ENCODE measurements around the gene VCPKMT. TPM values are rescaled to one million over a fixed set of nuclear protein-coding genes. Genes with fewer than 3 reads are reported as not detected.

The VCPKMT gene
- total RNA-seq, 1 donor from 2014 or later, result 23.5 TPM

- Histone ChIP-seq H3K36me3 (no peaks in the 10 kb centered on the region), H3K9ac (no peak overlapping the region), H4K20me1 (ENCODE audit: low read depth) (no peaks in the 10 kb centered on the region), H3K9me3 (ENCODE audit: low read depth) (no peaks in the 10 kb centered on the region), H3K4me1 (peaks cover 15% of the 10 kb centered on the region), H2AFZ (replicated peaks) (no peak overlapping the region), H3K27me3 (no peaks in the 10 kb centered on the region), H3K4me3 (no peak overlapping the region), H3F3A (ENCODE audit: low read depth) (no peaks in the 10 kb centered on the region), H3K79me2 (ENCODE audit: low read depth) (no peaks in the 10 kb centered on the region), H3K27ac (no peak overlapping the region), H3K4me2 (no peak overlapping the region)
- no peak for TF ChIP-seq EZH2phosphoT487 (IDR thresholded peaks at IDR 0.05)
- no peak for TF ChIP-seq EZH2 (IDR thresholded peaks at IDR 0.05)
- TF ChIP-seq CTCF (IDR thresholded peaks at IDR 0.05), result no peak
- H3K4me1 Mint-ChIP-seq, result peaks cover 13% of the 10 kb centered on the region
- no peak overlapping the region for H3K4me3 Mint-ChIP-seq
- peaks cover 5% of the 10 kb centered on the region for H3K9me3 Mint-ChIP-seq
- DNase-seq (ENCODE audit: low spot score), result no peak
- peaks cover 4% of the 10 kb centered on the region for H3K27me3 Mint-ChIP-seq (ENCODE audit: insufficient read depth, low read depth)
- peaks cover 1% of the 10 kb centered on the region for H3K36me3 Mint-ChIP-seq
- H3K27ac Mint-ChIP-seq, result no peak overlapping the region
Observed at GRCh38 chr14:50064993-50065392, 51.4 kb downstream of the VCPKMT start.

- no peak for DNase-seq (ENCODE audit: low spot score)
Observed at GRCh38 chr14:50063876-50064420, 52.4 kb downstream of the VCPKMT start.

GRCh38 chr14:50062438-50063085 lies 53.8 kb downstream of the VCPKMT start:
- Histone ChIP-seq H3K9ac (no peak overlapping the region), H3K4me2 (no peak overlapping the region)

More at GRCh38 chr14:50063876-50064420, 52.4 kb downstream of the VCPKMT start:
- Histone ChIP-seq H4K20me1 (ENCODE audit: low read depth) (no peaks in the 10 kb centered on the region), H3K27me3 (no peaks in the 10 kb centered on the region), H3F3A (ENCODE audit: low read depth) (no peaks in the 10 kb centered on the region), H3K4me1 (peaks cover 15% of the 10 kb centered on the region), H3K79me2 (ENCODE audit: low read depth) (no peaks in the 10 kb centered on the region), H3K4me3 (no peak overlapping the region), H3K9ac (no peak overlapping the region), H3K4me2 (no peak overlapping the region), H3K36me3 (no peaks in the 10 kb centered on the region), H2AFZ (replicated peaks) (peak overlapping the region; percentile 26), H3K27ac (no peak overlapping the region), H3K9me3 (ENCODE audit: low read depth) (no peaks in the 10 kb centered on the region)
- H3K27me3 Mint-ChIP-seq (ENCODE audit: insufficient read depth, low read depth), result peaks cover 4% of the 10 kb centered on the region
- no peak overlapping the region for H3K4me3 Mint-ChIP-seq
- TF ChIP-seq EZH2phosphoT487 (IDR thresholded peaks at IDR 0.05) (no peak), CTCF (IDR thresholded peaks at IDR 0.05) (no peak), EZH2 (IDR thresholded peaks at IDR 0.05) (no peak)
- peaks cover 5% of the 10 kb centered on the region for H3K9me3 Mint-ChIP-seq
- H3K4me1 Mint-ChIP-seq, result peaks cover 16% of the 10 kb centered on the region
- H3K27ac Mint-ChIP-seq, result no peak overlapping the region
- peaks cover 1% of the 10 kb centered on the region for H3K36me3 Mint-ChIP-seq

More at GRCh38 chr14:50062438-50063085, 53.8 kb downstream of the VCPKMT start:
- Histone ChIP-seq H3K9me3 (ENCODE audit: low read depth) (no peaks in the 10 kb centered on the region), H3K27me3 (no peaks in the 10 kb centered on the region), H3K79me2 (ENCODE audit: low read depth) (no peaks in the 10 kb centered on the region), H3K27ac (no peak overlapping the region), H3K4me1 (peaks cover 15% of the 10 kb centered on the region), H4K20me1 (ENCODE audit: low read depth) (no peaks in the 10 kb centered on the region), H3K4me3 (no peak overlapping the region), H2AFZ (replicated peaks) (peak overlapping the region; percentile 15), H3K36me3 (no peaks in the 10 kb centered on the region), H3F3A (ENCODE audit: low read depth) (no peaks in the 10 kb centered on the region)
- TF ChIP-seq EZH2phosphoT487 (IDR thresholded peaks at IDR 0.05), result no peak
- no peak for TF ChIP-seq EZH2 (IDR thresholded peaks at IDR 0.05)
- TF ChIP-seq CTCF (IDR thresholded peaks at IDR 0.05), result no peak
- H3K36me3 Mint-ChIP-seq, result peaks cover 1% of the 10 kb centered on the region
- peaks cover 16% of the 10 kb centered on the region for H3K4me1 Mint-ChIP-seq
- H3K27me3 Mint-ChIP-seq (ENCODE audit: insufficient read depth, low read depth), result peaks cover 4% of the 10 kb centered on the region
- no peak for DNase-seq (ENCODE audit: low spot score)
- H3K27ac Mint-ChIP-seq, result no peak overlapping the region
- H3K4me3 Mint-ChIP-seq, result no peak overlapping the region
- H3K9me3 Mint-ChIP-seq, result no peaks in the 10 kb centered on the region

All from neural progenitor cell (in vitro differentiated cells).